Stimulated activated CD8-positive, alpha-beta memory T cell treated with anti-CD3 and anti-CD28 coated beads, Interleukin-4, amount 100 ng/mL, for 48 hours (primary cell): ENCODE results near the gene FBN1.
A peak's percentile ranks its signal among the peaks of the same experiment; 100 is the strongest.

ENCODE experiments used
- DNase-seq: peaks from one replicate; pipeline ENCODE4 v3.0.0-alpha.2; 2020

Gene FBN1

GRCh38 chr15:48645558-48646330, at the start of gene FBN1:
FBN1 (minus strand) TSS chr15:48645709; CDS start chr15:48644769, 940 bp downstream.
- DNase-seq = peak; percentile 36

GRCh38 chr15:48693484-48693883, 48.0 kb upstream of the FBN1 start:
- no peak for DNase-seq

- no peak for DNase-seq
Measured at GRCh38 chr15:48688493-48688892, 43.0 kb upstream of the FBN1 start.

DNA sequence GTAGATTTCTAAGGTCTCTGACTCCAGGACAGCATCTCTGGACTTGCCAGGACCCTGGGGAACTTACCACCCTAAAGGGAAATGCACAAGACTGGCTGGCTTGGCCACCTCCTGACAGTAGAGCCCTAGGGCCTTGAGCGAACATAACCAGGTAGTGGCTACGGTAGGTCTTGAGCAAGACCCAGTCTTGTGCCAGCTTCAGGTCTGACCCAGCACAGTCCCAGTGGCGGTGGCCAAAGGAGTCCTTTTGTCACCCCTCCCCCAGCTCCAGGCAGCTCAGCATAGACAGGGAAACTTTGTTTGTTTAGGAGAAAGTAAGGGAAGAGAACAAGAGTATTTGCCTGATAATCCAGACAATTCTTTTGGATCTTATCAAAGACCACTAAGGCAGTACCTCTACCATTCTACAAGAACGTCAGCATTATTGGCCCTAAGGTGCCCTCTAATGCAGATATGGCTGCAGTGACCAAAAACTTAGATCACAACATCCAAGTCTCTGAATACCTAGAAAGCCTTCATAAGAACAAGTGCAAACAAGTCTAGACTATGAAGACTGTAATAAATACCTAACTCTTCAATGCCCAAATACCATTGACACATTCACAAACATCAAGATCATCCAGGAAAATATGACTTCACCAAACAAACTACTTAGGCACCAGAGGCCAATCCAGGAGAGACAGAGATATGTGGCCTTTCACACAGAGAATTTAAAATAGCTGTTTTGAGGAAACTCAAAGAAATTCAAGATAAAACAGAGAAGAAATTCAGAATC, 38.7 kb upstream of the FBN1 start:
- DNase-seq = no peak

DNA sequence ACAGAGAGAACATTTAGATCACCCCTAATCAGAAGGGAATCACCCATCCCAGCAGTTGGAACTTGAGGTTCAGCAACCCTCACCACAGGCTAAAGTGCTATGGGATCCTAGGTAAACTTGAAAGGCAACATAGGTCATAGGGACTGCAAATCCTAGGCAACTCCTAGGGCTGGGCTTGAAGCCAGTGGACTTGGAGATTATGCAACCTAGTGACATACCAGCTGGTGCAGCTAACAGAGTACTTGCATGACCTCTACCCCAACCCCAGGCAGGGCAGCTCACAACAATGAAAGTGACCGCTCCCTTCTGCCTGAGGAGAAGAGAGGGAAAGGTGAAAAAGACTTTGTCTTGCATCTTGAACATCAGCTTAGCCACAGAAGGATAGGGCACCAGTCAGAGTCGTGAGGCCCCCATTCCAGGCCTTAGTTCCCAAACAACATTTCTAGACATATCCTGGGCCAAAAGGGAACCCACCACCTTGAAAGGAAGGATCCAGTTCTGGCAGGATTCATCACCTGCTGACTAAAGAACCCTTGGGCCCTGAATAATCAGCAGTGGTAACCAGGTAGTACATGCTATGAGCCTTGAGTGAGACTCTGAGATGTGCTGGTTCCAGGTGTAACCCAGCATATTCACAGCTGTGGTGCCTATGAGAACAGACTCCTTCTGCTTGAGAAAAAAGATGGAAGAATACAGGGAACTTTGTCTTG, 37.6 kb upstream of the FBN1 start:
- DNase-seq = no peak

- no peak for DNase-seq
Measured at GRCh38 chr15:48681353-48681752, 35.8 kb upstream of the FBN1 start.

- DNase-seq = no peak
Measured at GRCh38 chr15:48680841-48681240, 35.3 kb upstream of the FBN1 start.

DNA sequence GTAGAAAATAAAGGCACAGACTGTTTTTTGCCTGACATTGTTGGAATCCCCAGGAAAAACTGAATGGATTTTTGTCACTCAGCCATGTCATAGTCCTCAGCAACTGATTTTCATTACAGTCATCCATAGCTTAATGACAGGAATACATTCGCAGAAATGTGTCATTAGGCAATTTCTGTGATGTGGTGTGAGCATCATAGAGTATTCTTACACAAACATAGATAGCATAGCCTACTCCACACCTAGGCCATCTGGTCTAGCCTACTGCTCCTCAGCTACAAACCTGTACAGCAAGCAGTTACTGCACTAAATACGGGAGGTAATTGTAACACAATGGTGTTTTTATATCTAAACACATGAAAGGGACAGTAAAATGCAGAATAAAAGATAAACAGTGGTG, 34.4 kb upstream of the FBN1 start:
- DNase-seq = no peak

DNA sequence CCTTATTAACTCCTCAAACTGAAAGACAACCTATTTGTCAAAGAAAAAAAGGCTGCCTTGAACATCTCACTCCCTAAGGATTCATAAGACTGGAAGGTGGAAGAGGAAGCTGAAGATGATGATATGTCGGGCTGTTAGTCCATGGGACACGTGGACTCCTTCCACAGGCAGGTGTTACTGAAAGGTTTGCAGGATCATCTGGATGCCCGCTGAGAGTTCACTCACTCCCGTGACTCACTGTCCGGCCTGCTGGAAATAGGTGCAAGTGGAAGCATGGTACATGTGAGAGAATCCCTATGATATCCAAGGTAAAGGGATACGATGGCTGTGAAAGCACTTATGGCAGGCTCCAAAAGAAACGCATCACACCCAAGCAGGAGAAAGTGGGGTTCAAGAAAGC, 33.3 kb upstream of the FBN1 start:
- no peak for DNase-seq

GRCh38 chr15:48677821-48678220, 32.3 kb upstream of the FBN1 start:
- no peak for DNase-seq

DNA sequence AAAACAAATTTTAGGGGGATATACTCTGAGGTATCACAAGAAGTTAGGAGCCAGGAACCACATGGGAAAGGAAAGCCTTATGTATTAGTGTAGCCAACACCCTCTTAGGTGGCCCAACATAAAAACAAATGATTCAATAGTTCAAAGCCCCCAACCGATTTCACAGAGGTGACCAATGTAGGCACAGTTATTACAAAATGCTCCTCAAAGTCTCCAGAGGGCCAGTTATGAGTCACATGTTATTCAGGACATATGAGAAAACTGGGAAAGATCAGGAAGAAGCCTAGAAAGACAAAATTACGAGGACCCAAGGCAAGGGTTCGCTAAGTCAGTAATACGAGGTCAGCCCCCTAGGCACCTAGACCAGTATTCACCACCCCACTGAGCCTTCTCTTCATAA, 29.9 kb upstream of the FBN1 start:
- no peak for DNase-seq

GRCh38 chr15:48674876-48675275, 29.4 kb upstream of the FBN1 start:
- DNase-seq = no peak

DNA sequence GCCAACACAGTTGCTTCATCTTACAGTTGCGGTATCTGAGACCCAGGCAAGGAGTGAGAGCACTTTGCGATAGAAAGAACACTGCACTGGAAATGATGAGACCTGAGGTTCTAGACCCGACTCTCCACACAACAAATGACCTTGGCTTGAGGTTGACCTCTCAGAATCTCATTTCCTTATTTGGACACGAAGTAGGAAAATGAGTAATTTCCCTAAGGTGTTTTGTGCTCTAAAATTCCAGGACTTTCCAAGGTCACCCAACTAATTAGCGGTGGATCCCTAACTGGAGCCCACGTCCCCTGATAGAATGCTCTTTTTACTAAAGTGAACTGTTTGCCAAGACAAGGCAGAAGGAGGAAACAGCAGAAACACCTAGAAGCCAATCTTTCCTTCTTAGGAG, 26.7 kb upstream of the FBN1 start:
- no peak for DNase-seq

DNA sequence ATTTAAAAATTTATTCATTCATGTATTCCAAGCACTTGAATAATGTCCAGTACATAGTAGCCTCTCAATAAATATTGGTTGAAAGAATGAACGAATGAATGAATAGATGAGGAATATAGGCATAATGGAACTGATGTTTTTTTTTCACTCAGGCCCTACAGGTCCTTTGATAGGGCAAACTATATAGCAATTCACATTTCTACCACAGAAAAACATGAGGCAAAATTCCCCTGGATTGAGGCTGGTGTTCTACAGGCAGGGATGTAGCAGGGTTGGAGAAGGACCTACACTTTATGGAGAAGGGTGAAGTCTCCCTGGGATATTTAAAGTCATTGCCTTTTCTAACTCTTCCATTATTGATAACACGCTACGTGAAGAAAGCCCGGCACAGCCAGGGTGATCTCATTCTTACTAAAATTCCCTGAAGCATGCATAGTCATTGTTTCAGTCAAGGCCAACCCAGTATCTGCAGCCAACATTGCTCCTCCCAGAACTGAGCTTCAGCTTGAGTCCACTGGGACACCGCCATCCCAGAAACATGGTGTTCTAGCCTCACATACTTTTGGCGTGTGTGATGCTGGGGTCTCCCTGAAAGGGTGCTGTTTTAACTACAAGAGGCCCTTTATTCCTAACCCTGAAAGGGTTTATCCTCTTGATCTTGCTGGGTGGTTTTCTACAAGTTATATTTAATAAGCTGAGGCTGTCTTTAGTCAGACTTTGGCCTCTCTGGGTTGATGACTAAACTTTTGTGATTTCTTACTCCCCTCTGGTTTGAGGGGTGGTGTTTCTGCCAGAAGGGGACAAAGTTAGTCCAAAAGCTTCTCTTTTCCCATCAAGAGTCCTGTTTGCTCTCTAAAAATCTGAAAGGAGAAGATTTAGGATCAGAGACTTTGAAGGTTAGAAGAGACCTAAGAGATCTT, 25.9 kb upstream of the FBN1 start:
- DNase-seq = no peak

DNA sequence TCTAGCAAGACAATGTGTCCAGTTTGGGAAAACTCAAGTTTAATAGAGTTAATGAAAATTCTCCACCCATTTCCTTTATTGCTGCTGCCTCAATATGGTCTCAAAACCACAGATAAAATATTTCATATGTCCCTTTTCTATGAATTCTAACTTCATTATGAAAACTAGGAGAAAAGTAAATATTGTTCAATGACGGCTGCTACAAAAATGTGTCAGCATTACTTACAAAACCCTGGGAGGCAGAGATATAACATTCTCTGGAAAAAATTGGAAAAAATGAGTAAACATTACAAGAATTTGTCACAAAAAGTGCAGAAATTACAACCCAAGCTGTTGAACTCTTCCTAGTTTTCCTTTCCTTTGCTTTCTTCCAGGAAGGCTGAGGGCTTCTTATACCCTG, 22.2 kb upstream of the FBN1 start:
- DNase-seq = no peak

DNA sequence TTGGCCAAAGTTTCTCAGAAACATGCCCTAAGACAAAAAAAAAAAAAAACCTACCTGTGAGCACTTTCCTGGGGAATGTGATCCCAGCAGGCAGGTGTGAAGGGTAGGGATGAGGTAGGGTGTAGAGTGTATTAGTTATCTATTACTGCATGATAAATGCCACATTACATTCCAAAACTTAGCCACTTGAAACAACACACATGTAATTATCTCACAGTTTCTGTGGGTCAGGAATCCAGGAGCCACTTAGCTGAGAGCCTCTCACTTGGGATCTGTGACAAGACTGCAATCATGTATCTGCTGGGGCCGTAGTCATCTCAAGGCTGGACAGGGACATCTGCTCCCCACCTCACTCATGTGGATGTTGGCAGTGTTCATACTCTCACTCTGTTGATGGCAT, 18.9 kb upstream of the FBN1 start:
- no peak for DNase-seq

- no peak for DNase-seq
Measured at GRCh38 chr15:48657950-48658591, 12.6 kb upstream of the FBN1 start.

GRCh38 chr15:48654801-48655200, 9.3 kb upstream of the FBN1 start:
- DNase-seq = no peak

GRCh38 chr15:48653913-48654670, 8.6 kb upstream of the FBN1 start:
- DNase-seq = no peak

DNA sequence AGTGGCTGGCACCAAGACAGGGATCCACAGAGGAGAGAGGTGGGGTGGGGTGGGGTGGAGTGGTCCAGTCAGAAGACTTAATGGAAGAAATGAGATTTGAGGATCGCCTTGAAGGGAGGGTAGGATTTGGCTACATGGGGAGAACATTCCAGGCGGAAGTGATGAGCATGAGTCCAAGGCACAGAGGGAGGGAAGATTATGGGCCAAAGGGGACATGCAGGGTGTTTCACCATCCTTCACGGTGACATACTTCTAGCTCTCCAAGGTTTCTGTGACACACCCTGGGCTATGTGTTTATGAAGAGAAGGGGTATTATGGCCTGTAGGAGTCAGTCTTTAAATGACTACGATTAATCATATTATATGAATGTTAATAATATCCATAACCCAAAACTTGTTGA, 7.7 kb upstream of the FBN1 start:
- DNase-seq = no peak

- no peak for DNase-seq
Measured at GRCh38 chr15:48652510-48653076, 7.1 kb upstream of the FBN1 start.
